Stimulated activated CD4-positive, alpha-beta T cell treated with anti-CD3 and anti-CD28 coated beads, Interleukin-2, amount 100 ng/mL, for 48 hours (primary cell): ENCODE results near the gene PHLDA2.
"Not testable (repeated sequence)": the region's sequence is repeated elsewhere in the genome, so short reads cannot be mapped to it uniquely, and the experiment has no call there.

ENCODE experiments used
- DNase-seq, 2 donors: peaks; one replicate each; pipeline ENCODE4 v3.0.0-alpha.2; 2020

PHLDA2 gene

GRCh38 chr11:2912498-2912897 lies 16.7 kb downstream of the PHLDA2 start:
- no peak for DNase-seq

GRCh38 chr11:2911785-2912391 lies 17.3 kb downstream of the PHLDA2 start:
- no peak for DNase-seq

GRCh38 chr11:2911088-2911784 lies 18.0 kb downstream of the PHLDA2 start:
- no peak for DNase-seq

DNA sequence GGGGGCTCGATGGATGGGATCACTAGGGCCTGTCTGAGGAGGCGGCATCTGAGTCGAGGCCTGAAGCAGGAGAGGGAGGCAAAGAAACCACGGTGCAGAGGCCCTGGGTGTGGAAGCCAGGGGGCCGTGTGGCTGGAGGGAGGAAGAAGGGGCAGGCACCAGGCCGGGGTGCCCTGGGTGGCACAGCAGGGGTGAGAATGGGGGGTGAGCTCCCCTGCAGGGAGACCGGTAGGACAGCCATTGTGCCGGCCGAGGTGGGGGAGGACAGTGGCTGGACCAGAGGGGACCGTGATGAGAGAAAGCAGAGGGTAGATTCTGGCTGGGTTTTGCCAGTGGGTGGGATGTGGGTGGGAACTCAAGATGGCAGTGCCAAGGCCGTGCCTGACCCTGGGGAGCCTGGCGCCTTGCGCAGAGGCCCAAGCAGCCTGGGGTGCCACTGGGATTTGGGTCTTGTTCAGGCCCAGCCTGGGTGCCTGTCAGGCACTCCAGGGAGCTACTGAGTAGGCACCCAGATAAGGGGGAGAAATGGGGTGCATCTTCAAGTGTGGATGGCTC lies 18.7 kb downstream of the PHLDA2 start:
- DNase-seq, result no peak

DNA sequence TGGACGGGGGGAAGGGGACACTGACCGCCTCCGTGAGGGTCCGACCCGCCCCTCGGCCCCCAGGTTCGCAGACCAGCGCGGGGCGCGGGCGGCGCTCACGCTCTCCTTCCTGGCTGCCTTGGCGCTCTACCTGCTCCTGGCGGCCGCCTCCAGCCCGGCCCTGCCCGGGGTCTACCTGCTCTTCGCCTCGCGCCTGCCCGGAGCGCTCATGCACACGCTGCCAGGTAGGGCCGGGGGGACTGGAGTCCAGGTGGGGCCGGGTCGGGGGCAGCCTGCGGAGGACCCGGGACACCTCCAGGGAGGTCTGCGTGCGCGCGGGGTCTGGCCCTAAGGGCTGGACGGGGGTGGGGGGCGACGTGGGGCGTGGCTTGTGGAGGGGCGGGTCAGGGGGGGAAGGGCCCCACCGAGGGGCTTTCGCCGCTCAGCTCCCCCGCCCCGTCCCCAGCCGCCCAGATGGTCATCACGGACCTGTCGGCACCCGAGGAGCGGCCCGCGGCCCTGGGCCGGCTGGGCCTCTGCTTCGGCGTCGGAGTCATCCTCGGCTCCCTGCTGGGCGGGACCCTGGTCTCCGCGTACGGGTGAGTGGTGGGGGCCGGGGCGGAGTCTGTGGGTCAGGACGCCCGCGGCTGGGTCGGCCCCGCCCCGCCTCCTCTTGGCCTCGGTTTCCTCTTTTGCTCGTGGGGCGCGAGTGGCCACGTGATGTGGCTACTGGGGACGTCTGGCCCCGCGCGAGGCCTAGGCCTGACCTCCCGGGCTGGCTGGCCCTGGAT lies 19.9 kb downstream of the PHLDA2 start:
- DNase-seq, result no peak

GRCh38 chr11:2908130-2908529 lies 21.1 kb downstream of the PHLDA2 start:
- DNase-seq, result no peak

- DNase-seq, result not testable (repeated sequence)
These were observed 23.9 kb downstream of the PHLDA2 start for GRCh38 chr11:2905299-2905698.

GRCh38 chr11:2904153-2905052 lies 24.8 kb downstream of the PHLDA2 start:
- no peak for DNase-seq

DNA sequence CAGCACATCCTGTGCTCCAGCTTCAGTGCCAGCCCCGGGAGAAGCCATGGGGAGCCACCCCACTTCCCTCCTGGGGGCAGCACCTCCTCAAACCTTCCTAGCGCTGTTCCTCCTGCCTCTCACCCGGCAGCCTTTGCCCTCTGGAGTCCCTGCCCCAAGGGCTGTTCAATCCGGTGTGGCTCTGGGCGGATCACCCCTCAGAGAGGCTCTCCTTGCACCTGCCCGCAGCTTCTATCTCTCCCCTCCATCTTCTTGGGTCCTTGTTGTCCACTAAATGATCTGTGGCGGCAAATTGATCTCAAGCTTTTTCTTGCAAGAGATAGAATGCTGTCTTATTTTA lies 25.6 kb downstream of the PHLDA2 start:
- DNase-seq, result no peak

- DNase-seq, result no peak
These were observed 26.2 kb downstream of the PHLDA2 start for GRCh38 chr11:2902784-2903671.

DNA sequence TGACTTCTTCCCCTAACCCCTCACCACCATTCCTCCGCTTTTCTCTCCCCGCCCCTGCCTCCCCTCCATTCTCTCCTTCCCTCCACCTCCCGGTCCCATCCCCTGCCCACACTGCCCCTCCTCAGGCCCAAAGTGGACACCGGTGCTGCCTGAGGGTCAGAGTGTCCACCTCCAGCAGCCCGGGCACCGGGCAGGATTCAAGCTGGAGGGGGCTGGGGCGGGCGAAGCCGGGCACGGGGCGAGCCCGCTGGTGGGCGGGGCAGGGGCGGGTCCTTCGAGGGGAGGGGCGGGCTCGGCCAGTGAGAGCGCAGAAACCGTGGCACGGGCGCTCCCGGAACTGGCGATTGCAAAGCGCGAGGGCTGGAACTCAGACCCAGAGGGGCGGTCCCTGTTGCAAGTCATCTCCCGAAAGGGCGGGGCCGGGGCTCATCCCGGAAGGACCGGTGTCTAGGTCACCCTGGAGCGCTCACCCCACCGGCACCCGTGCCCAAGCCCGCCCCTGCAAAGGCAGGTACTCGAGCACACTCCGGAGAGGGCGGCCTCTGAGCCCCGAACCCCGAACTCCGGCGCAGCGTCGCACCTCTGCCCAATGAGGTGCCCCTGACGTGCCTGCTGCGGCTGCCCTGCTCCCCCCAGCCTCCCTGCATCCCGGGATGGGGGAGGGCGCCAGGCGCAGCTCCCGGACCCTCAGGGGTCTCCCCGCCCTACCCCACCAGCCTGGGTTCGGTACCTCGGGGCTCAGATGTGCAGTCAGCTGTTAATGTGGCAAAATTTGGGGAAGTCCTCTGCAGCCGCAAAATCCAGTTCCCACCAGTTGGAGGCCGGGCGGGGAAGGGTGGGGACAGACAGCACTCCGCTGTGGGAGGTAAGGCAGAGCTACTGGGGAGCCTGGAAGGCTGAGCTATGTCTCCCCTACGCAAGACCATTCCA lies 27.1 kb downstream of the PHLDA2 start:
- peak; percentile 91 to 92 for DNase-seq

DNA sequence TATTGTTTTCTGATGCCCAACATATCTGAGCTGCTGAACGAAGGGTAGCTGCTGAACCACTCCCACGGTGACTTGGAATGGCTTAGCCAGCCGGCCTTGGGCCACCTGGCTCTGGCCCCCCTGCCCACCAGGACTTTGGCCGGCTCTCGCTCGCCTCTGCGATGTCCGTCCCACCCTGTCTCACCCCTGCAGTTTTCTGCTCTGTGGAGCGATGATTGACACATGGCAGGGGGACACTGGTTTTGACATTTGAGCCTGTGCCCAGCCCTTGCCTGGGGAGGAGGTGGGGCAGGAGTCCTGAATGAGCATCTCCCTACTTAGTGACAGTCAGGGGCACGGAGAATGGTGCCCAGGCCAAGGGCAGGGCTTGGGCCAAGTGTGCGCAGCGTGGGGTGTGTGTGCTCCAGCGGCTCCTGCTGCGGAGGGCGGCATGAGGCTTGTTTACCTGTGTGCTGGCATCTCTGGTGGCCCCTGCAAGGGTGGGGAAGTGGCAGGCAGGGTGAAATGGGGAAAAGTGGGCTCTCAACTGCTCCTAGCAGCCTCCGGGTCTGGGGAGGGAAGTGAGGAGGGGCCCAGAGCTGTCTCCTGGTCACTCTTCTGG lies 27.9 kb downstream of the PHLDA2 start:
- no peak for DNase-seq

- DNase-seq, result no peak
These were observed 30.0 kb downstream of the PHLDA2 start for GRCh38 chr11:2899080-2899783.

DNA sequence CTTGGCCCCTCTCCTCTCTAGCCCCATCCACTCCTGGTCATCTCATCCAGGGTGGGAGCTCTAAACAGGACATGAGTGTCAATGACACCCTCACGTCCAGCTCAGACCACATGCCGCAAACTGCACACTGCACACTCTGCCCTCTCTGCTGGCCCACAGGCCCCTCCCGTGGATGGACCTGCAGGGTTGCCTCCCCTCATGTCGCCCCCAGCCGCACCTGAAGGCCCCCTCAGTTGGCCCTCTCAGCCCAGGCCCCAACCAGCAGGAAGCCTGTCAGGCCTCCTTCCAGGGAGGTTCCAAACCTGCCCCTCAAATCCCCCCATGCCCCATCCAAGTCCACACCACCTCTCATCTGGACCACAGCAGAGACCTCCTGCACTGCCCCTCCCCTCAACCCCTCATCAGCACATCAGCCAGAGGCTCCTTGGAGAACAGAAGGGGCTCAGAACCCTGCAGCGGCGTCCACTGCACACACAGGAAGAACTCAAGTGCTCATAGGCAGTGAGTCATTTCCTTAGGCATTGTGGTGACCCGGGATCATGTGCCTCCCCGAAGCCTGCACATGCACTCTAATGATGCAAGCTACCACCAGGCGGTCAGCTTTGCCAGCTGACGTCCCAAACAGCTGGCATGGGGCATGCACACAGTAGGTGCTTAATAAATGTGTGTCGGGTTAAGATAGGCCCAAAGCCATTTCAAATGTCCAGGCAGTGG lies 30.7 kb downstream of the PHLDA2 start:
- DNase-seq, result peak in 1 of 2 donors; percentile 43

DNA sequence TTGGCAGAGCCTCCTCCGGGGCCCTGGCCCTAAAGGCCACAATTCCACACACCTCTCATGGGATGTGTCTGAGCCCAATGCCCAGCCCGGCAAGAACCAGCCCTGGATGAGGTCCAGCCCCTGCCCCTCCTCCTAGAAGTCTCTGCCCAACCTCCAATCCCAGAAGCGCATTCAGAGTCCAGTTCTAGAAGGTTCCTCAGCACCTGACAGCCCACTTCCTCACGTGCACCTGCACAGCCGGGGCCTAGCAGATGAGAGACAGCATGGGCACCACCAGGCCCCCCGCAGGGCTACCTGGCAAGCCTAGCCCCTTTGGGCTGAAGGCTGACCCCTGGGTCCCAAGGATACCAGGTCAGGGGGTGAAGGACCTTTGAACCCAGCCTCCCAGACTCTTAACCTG lies 32.2 kb downstream of the PHLDA2 start:
- no peak for DNase-seq

GRCh38 chr11:2896047-2896446 lies 33.2 kb downstream of the PHLDA2 start:
- no peak for DNase-seq

- DNase-seq, result no peak
These were observed 35.3 kb downstream of the PHLDA2 start for GRCh38 chr11:2893935-2894334.

- DNase-seq, result no peak
These were observed 36.2 kb downstream of the PHLDA2 start for GRCh38 chr11:2892967-2893528.
